ENCODE data around the gene STRIP2.

STRIP2 gene

GRCh38 chr7:129535896-129536295 lies 101.7 kb downstream of the STRIP2 start:
- DNase-seq, result no peak

GRCh38 chr7:129536323-129536722 lies 102.1 kb downstream of the STRIP2 start:
- DNase-seq, result no peak
